Measurements from ENCODE around the gene AOPEP. TPM values are rescaled to one million over a fixed set of nuclear protein-coding genes. Genes with fewer than 3 reads are reported as not detected.
A peak's percentile ranks its signal among the peaks of the same experiment; 100 is the strongest.

The AOPEP gene
- polyA plus RNA-seq, 1 of the 3 experiments (the other 2 are of a cell fraction) = 54.6 TPM

DNA sequence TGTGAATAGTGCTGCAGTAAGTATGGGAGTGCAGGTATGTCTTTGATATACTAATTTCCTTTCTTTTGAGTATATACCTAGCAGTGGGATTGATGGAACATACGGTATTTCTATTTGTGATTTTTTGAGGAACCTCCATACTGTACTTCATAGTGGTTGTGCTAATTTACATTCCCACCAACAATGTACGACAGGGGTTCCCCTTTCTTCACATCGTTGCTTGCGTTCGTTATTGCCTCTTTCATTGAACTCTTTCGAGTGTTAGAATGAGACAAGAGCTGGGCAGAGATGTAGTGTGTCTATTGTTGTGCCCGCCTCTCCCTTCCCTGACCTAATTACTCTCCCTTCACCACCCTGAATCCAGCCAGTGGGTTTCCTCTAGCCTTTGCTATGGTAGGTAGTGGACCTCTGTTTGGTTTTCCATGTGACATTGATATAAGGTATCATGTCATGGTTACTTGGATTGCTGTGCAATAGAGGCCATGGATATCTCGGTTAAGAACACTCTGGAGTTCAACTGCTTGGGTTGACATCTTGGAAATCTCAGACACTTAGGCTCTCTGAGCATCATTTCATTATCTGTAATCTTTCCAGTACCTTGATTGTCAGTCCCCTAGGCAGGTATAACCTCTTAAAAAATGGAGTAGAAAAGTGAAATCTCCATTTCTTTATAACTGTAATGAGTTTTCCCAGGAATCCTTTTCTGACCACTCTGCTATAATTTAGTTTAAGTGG lies 19.5 kb downstream of the AOPEP start (continued):
- TF ChIP-seq, protein P1, sequence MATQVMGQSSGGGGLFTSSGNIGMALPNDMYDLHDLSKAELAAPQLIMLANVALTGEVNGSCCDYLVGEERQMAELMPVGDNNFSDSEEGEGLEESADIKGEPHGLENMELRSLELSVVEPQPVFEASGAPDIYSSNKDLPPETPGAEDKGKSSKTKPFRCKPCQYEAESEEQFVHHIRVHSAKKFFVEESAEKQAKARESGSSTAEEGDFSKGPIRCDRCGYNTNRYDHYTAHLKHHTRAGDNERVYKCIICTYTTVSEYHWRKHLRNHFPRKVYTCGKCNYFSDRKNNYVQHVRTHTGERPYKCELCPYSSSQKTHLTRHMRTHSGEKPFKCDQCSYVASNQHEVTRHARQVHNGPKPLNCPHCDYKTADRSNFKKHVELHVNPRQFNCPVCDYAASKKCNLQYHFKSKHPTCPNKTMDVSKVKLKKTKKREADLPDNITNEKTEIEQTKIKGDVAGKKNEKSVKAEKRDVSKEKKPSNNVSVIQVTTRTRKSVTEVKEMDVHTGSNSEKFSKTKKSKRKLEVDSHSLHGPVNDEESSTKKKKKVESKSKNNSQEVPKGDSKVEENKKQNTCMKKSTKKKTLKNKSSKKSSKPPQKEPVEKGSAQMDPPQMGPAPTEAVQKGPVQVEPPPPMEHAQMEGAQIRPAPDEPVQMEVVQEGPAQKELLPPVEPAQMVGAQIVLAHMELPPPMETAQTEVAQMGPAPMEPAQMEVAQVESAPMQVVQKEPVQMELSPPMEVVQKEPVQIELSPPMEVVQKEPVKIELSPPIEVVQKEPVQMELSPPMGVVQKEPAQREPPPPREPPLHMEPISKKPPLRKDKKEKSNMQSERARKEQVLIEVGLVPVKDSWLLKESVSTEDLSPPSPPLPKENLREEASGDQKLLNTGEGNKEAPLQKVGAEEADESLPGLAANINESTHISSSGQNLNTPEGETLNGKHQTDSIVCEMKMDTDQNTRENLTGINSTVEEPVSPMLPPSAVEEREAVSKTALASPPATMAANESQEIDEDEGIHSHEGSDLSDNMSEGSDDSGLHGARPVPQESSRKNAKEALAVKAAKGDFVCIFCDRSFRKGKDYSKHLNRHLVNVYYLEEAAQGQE (IDR thresholded peaks at IDR 0.05; ENCODE audit: low read depth, low read length) = no peak
- TF ChIP-seq FOXJ3 (CRISPR knock-in tag; IDR thresholded peaks at IDR 0.05) = no peak

DNA sequence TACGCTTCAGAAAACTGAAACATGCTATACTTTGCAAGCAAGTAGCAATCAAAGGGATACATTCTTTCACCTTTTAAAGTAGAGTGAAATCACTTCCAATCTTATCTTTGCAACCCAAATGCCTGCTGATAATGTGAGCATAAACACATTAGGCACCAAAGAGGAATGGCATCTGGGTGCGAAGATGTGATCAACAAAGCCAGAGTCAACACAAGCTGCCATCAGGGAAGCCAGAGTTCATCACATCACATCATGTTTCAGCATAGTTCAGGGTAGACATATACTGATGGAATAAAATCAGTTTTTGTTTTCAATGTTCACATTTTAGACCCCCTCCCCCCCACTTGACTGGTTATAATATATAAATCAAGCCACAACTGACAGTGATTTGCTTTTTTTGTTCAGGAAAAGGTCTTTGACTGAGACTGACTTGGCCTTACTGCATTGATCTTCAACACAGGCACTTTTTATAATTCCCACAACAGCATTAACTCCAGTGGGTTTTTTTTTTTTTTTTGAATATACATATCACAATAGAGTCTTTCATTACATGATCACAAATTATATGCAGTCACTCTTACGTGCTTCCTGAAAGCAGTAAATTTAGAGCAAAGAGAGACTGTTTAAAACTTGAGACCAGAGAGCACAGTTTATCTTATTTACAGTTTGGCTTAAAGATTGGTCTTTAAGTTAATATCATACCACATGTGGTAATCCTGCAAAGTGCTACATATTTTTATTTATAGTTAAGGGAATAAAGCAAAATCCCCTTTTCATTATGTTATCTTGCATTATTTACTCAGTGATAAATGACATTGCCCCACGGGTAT lies 20.3 kb downstream of the AOPEP start:
- ChIA-PET CTCF (no interaction called here), POLR2A (no interaction called here)
- 91% methylated on average over 4 of the region's 4 CpGs for WGBS (ENCODE audit: low lambda C conversion rate)

More for the DNA sequence above, 20.3 kb downstream of the AOPEP start:
- H3K36me3 ChIP-seq (replicated peaks in 1 of 2; ENCODE audit: control insufficient read depth in 1 of 2, insufficient read depth in 2 of 2, low read length in 1 of 2) = peaks cover 13 to 24% of the 10 kb centered on the region in 2 experiments
- no peak overlapping the region for H2AFZ ChIP-seq (ENCODE audit: low read depth)
- no peaks in the 10 kb centered on the region for H3K27me3 ChIP-seq (ENCODE audit: insufficient read depth)
- TF ChIP-seq, protein P2, sequence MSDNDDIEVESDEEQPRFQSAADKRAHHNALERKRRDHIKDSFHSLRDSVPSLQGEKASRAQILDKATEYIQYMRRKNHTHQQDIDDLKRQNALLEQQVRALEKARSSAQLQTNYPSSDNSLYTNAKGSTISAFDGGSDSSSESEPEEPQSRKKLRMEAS (IDR thresholded peaks at IDR 0.05; ENCODE audit: low read depth) = no peak
- TF ChIP-seq, protein P3, sequence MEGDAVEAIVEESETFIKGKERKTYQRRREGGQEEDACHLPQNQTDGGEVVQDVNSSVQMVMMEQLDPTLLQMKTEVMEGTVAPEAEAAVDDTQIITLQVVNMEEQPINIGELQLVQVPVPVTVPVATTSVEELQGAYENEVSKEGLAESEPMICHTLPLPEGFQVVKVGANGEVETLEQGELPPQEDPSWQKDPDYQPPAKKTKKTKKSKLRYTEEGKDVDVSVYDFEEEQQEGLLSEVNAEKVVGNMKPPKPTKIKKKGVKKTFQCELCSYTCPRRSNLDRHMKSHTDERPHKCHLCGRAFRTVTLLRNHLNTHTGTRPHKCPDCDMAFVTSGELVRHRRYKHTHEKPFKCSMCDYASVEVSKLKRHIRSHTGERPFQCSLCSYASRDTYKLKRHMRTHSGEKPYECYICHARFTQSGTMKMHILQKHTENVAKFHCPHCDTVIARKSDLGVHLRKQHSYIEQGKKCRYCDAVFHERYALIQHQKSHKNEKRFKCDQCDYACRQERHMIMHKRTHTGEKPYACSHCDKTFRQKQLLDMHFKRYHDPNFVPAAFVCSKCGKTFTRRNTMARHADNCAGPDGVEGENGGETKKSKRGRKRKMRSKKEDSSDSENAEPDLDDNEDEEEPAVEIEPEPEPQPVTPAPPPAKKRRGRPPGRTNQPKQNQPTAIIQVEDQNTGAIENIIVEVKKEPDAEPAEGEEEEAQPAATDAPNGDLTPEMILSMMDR (IDR thresholded peaks at IDR 0.05) = no peak
- TF ChIP-seq GABPA (IDR thresholded peaks at IDR 0.05; ENCODE audit: low read depth) = no peak
- TF ChIP-seq, protein P4, sequence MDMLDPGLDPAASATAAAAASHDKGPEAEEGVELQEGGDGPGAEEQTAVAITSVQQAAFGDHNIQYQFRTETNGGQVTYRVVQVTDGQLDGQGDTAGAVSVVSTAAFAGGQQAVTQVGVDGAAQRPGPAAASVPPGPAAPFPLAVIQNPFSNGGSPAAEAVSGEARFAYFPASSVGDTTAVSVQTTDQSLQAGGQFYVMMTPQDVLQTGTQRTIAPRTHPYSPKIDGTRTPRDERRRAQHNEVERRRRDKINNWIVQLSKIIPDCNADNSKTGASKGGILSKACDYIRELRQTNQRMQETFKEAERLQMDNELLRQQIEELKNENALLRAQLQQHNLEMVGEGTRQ (IDR thresholded peaks at IDR 0.05; ENCODE audit: borderline replicate concordance, low read depth, low read length) = no peak
- no peak for TF ChIP-seq ELF1 (IDR thresholded peaks at IDR 0.05)
- peak; percentile 77 for TF ChIP-seq GATA2 (CRISPR knock-in tag; IDR thresholded peaks at IDR 0.05)
- TF ChIP-seq RAD21 (IDR thresholded peaks at IDR 0.05; ENCODE audit: low read length) = no peak
- TF ChIP-seq FOXJ3 (CRISPR knock-in tag; IDR thresholded peaks at IDR 0.05) = no peak
- 0 out of 4 replicates have a peak, but pooled peaks of 1 of the 2 experiments have one; percentile 19 for TF ChIP-seq EP300 (IDR thresholded peaks at IDR 0.05; ENCODE audit: borderline replicate concordance in 1 of 2, low read depth in 1 of 2, low read length in 1 of 2)
- TF ChIP-seq RCOR1 (IDR thresholded peaks at IDR 0.05; ENCODE audit: low read length) = peak; percentile 66; the same call in 1 of the 2 replicates
- TF ChIP-seq RXRA (IDR thresholded peaks at IDR 0.05; ENCODE audit: borderline replicate concordance, low read depth) = no peak
- TF ChIP-seq TAF1 (IDR thresholded peaks at IDR 0.05; ENCODE audit: borderline replicate concordance, low read depth, low read length) = no peak
- TF ChIP-seq, protein P5, sequence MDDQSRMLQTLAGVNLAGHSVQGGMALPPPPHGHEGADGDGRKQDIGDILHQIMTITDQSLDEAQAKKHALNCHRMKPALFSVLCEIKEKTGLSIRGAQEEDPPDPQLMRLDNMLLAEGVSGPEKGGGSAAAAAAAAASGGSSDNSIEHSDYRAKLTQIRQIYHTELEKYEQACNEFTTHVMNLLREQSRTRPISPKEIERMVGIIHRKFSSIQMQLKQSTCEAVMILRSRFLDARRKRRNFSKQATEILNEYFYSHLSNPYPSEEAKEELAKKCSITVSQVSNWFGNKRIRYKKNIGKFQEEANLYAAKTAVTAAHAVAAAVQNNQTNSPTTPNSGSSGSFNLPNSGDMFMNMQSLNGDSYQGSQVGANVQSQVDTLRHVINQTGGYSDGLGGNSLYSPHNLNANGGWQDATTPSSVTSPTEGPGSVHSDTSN (IDR thresholded peaks at IDR 0.05) = no peak
- no peak for TF ChIP-seq YY1 (IDR thresholded peaks at IDR 0.05; ENCODE audit: low read depth)
- TF ChIP-seq POLR2AphosphoS5 (IDR thresholded peaks at IDR 0.05; ENCODE audit: low read depth, low read length) = no peak
- TF ChIP-seq, protein P6, sequence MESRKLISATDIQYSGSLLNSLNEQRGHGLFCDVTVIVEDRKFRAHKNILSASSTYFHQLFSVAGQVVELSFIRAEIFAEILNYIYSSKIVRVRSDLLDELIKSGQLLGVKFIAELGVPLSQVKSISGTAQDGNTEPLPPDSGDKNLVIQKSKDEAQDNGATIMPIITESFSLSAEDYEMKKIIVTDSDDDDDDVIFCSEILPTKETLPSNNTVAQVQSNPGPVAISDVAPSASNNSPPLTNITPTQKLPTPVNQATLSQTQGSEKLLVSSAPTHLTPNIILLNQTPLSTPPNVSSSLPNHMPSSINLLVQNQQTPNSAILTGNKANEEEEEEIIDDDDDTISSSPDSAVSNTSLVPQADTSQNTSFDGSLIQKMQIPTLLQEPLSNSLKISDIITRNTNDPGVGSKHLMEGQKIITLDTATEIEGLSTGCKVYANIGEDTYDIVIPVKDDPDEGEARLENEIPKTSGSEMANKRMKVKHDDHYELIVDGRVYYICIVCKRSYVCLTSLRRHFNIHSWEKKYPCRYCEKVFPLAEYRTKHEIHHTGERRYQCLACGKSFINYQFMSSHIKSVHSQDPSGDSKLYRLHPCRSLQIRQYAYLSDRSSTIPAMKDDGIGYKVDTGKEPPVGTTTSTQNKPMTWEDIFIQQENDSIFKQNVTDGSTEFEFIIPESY (IDR thresholded peaks at IDR 0.05; ENCODE audit: borderline replicate concordance, low read depth) = no peak
- no peak for TF ChIP-seq RFX5 (IDR thresholded peaks at IDR 0.05; ENCODE audit: low read length)
- no peaks in the 10 kb centered on the region for H3F3A ChIP-seq (replicated peaks; ENCODE audit: insufficient read depth)
- peak; percentile 26 for DNase-seq
- no peaks in the 10 kb centered on the region for H4K20me1 ChIP-seq (ENCODE audit: insufficient read depth)
- 0 out of 2 replicates have a peak, but pooled peaks cover 5% of the 10 kb centered on the region for H3K79me2 ChIP-seq (ENCODE audit: insufficient read depth)
- H3K27ac ChIP-seq (ENCODE audit: low read depth in 2 of 2, low read length in 1 of 2) = peak overlapping the region in 1 of 2 experiments; percentile 19; a peak in 1 of 4 replicates
- peaks cover 11% of the 10 kb centered on the region for H3K9me3 ChIP-seq
- no peak overlapping the region for H3K4me3 ChIP-seq (ENCODE audit: low read depth in 2 of 2, low read length in 1 of 2)
- H3K4me1 ChIP-seq (ENCODE audit: control insufficient read depth in 1 of 2, insufficient read depth in 2 of 2, low read depth in 1 of 2, low read length in 1 of 2) = peaks cover 0 to 4% of the 10 kb centered on the region in 2 experiments; a peak in 1 of 4 replicates
- H3K4me2 ChIP-seq = no peak overlapping the region
- no peak overlapping the region for H3K9ac ChIP-seq
- H3K9me2 ChIP-seq = no peaks in the 10 kb centered on the region
